ENCODE results near the gene MED1.

The MED1 gene

DNA sequence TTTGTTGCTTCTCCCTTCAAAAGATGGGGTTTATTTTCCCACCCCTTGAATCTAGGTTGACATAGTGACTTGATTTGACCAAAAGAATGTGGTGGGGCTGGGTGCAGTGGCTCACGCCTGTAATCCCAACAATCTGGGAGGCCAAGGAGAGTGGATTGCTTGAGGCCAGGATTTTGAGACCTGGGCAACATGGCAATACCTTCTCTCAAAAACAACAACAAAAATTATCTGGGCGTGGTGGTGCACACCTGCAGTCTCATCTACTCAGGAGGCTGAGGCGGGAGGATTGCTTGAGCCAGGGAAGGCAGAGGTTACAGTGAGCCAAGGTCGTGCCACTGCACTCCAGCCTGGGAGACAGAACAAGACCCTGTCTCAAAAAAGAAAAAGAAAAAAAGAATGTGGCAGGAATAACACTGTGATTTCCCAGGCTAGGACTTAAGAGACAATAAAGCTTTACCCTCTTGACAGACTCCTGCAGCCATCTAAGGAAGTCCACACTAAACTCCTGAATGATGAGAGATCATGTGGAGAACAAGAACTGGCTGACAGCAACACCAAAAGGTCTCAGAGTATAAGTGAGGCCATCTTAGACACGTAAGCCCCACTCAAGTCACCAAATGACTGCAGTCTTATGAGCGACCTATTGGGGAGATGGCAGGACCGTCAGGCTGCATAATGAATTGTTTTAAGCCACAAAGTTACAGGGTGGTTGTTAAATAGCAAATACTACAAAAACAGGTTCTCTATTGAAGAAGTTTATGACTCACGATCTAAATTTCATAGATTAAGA, 86.6 kb downstream of the MED1 start:
- peak; percentile 60 to 74 for DNase-seq

DNA sequence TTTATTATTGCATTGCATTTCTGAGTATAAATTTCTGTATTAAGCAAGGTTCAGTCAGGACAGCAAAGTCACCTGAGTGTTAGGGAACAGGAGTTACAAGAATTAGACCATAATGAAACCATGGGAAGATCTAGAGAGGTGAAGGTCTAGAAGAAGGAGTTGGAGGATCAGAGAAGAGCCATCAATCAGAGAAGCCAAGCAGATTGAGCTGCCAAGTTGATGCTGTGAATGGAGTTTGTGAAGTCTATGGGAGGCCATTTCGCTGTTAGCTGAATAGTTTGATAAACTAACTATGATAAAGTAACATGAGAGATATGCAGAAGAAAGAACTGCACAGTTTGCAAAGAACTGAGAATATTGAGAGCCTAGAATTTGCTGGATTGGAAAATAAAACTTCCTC, 90.0 kb downstream of the MED1 start:
- no peak for DNase-seq

DNA sequence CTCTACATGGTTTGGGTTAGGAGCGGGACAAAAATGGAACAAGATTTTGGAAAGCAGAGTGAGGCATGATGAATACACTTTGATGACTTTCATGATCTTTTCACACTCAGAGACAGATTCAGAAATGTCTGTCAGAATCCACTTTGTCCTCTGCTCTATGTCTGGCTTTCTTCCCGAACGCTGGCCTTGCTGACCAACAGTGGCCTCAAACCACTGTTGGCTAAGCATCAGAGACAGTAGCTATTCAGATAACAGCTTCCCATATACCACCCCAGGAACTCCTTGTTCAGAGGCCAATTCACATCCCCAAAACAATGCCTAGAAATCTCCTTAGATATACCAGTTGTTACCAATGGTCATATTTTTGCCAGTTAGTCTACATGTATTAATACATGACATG, 90.5 kb downstream of the MED1 start:
- no peak for DNase-seq

DNA sequence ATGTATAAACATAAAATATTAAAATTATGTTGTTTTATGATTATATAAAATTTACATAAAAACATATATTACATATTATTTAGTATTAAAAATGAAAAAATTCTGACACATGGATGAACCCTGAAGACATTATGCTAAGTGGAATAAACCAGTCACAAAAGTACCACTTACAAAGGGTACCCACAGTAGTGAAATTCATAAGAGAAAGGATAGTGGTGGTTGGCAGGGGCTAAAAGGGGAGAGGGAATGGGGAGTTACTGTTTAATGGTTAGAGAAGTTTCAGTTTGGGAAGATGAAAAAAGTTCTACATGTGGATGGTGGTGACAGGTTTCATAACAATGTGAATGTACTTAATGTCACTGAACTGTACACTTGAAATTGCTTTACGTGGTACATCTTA, 91.1 kb downstream of the MED1 start:
- DNase-seq, result no peak

DNA sequence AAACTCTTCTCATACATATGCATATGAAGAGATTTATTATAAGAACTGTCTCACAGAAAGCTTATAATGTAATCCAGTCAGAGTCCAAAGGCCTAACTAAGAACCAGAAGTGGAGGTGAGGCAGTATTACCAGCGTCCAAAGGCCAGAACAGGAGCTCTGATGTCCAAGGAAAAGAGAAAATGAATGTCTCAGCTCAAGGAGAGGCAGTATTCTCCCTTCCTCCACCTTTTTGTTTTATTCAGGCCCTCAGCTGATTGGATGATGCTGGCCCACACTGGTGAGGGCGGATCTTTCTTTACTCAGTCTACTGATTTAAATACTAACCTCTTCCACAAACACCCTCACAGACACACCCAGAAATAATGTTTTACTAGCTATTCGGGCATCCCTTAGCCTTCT, 93.1 kb downstream of the MED1 start:
- DNase-seq, result no peak

DNA sequence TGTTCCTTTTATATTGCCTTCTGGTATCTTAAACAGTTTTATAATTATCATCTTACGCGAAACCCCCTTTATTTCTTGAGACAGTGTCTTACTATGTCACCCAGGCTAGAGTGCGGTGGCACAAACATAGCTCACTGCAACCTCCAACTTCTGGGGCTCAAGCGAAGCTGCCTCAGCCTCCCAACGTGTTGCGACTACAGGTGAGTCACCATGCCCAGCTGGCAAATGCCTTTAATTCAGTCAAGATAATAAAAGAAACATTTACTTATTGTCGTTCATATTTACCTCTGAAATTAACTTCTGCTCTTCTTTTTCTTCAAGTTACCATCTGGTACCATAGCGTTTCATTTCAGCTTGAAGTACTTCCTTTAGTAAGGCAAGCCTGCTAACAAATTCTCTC, 93.6 kb downstream of the MED1 start:
- no peak for DNase-seq

Data from inflammatory macrophage (primary cell).